ENCODE data around the gene FN3KRP. TPM values are rescaled to one million over a fixed set of nuclear protein-coding genes. Genes with fewer than 3 reads are reported as not detected.

FN3KRP gene
- total and polyA plus RNA-seq, 2 of the 13 experiments (the other 11 are each of a cell fraction or from before 2014, with no cell fraction given) = 22.4 to 28.2 TPM

DNA sequence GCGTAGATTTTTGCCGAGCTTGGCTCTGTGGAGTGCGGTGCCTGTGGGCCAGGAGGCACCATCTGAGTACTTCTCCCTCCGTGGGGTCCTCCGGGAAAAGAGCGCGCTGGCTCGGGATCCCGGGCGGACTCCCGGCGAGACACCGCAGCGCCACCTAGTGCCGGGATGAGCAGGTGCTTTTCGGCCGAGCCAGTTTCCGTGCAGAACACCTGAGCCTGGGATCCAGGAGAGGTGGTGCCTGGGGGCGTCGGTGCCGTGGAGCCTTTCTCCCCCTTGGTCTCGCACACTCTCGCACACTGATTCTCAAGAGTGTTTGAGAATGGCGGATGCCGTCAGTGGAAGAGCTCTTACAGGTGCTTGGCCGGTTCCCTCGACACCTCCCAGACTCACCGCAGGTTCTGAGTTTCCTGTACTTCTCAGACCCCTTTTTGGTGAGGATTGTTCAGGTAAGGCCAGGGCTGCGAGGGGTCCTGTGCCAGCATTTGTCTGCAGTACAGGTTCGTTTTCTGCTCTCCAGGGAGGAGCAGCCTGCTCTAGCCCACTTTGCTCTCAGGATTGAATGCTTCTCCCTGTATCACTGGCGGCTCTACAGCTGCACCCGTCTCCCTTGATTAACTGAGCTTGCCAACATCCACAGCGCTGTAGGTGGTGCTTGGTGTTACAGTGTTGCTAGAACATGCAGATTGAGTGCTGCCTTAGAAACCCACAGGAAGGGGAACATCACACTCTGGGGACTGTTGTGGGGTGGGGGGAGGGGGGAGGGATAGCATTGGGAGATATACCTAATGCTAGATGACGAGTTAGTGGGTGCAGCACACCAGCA lies 58.7 kb downstream of the FN3KRP start (continued):
- TF ChIP-seq ZFP90 (CRISPR knock-in tag; IDR thresholded peaks at IDR 0.05; ENCODE audit: borderline replicate concordance) (no peak), HNF4G (IDR thresholded peaks at IDR 0.05; ENCODE audit: borderline replicate concordance, low read depth, low read length) (no peak), HNF4G (CRISPR knock-in tag; IDR thresholded peaks at IDR 0.05; ENCODE audit: borderline replicate concordance, low read depth) (no peak), PHB2 (IDR thresholded peaks at IDR 0.05; ENCODE audit: partially characterized antibody) (no peak), MAF1 (CRISPR knock-in tag; IDR thresholded peaks at IDR 0.05; ENCODE audit: borderline replicate concordance) (no peak), ZFAT (CRISPR knock-in tag; conservative IDR thresholded peaks at IDR 0.05) (no peak), ZNF546 (CRISPR knock-in tag; conservative IDR thresholded peaks at IDR 0.05) (no peak), POLR2G (IDR thresholded peaks at IDR 0.05; ENCODE audit: low read depth, low read length) (no peak), SETDB1 (CRISPR knock-in tag; IDR thresholded peaks at IDR 0.05; ENCODE audit: borderline replicate concordance) (no peak), TGIF2 (CRISPR knock-in tag; IDR thresholded peaks at IDR 0.05) (no peak), MIER2 (CRISPR knock-in tag; IDR thresholded peaks at IDR 0.05) (no peak), ZZZ3 (CRISPR knock-in tag; IDR thresholded peaks at IDR 0.05; ENCODE audit: borderline replicate concordance) (no peak), MYNN (CRISPR knock-in tag; IDR thresholded peaks at IDR 0.05; ENCODE audit: low read depth) (no peak), ZNF354B (CRISPR knock-in tag; IDR thresholded peaks at IDR 0.05) (no peak), ZNF564 (CRISPR knock-in tag; IDR thresholded peaks at IDR 0.05) (no peak), NFE2L2 (IDR thresholded peaks at IDR 0.05; ENCODE audit: low read length) (no peak), NFYB (CRISPR knock-in tag; IDR thresholded peaks at IDR 0.05) (no peak), HNF4A (CRISPR knock-in tag; IDR thresholded peaks at IDR 0.05) (no peak)
- TF ChIP-seq, protein P1, sequence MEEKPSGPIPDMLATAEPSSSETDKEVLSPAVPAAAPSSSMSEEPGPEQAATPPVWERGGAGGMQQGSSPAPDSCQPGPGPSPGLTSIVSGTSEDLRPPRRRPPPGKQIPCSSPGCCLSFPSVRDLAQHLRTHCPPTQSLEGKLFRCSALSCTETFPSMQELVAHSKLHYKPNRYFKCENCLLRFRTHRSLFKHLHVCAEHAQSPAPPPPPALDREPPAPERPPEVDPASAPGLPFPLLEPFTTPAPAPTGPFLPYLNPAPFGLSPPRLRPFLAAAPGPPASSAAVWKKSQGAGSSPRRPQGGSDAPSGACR (CRISPR knock-in tag; IDR thresholded peaks at IDR 0.05) = no peak
- TF ChIP-seq, protein P2, sequence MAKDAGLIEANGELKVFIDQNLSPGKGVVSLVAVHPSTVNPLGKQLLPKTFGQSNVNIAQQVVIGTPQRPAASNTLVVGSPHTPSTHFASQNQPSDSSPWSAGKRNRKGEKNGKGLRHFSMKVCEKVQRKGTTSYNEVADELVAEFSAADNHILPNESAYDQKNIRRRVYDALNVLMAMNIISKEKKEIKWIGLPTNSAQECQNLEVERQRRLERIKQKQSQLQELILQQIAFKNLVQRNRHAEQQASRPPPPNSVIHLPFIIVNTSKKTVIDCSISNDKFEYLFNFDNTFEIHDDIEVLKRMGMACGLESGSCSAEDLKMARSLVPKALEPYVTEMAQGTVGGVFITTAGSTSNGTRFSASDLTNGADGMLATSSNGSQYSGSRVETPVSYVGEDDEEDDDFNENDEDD (CRISPR knock-in tag; IDR thresholded peaks at IDR 0.05; ENCODE audit: borderline replicate concordance) = no peak
- TF ChIP-seq, protein P3, sequence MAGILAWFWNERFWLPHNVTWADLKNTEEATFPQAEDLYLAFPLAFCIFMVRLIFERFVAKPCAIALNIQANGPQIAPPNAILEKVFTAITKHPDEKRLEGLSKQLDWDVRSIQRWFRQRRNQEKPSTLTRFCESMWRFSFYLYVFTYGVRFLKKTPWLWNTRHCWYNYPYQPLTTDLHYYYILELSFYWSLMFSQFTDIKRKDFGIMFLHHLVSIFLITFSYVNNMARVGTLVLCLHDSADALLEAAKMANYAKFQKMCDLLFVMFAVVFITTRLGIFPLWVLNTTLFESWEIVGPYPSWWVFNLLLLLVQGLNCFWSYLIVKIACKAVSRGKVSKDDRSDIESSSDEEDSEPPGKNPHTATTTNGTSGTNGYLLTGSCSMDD (CRISPR knock-in tag; IDR thresholded peaks at IDR 0.05) = no peak
- TF ChIP-seq, protein P4, sequence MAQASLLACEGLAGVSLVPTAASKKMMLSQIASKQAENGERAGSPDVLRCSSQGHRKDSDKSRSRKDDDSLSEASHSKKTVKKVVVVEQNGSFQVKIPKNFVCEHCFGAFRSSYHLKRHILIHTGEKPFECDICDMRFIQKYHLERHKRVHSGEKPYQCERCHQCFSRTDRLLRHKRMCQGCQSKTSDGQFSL (CRISPR knock-in tag; IDR thresholded peaks at IDR 0.05) = no peak
- TF ChIP-seq, protein P5, sequence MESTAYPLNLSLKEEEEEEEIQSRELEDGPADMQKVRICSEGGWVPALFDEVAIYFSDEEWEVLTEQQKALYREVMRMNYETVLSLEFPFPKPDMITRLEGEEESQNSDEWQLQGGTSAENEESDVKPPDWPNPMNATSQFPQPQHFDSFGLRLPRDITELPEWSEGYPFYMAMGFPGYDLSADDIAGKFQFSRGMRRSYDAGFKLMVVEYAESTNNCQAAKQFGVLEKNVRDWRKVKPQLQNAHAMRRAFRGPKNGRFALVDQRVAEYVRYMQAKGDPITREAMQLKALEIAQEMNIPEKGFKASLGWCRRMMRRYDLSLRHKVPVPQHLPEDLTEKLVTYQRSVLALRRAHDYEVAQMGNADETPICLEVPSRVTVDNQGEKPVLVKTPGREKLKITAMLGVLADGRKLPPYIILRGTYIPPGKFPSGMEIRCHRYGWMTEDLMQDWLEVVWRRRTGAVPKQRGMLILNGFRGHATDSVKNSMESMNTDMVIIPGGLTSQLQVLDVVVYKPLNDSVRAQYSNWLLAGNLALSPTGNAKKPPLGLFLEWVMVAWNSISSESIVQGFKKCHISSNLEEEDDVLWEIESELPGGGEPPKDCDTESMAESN (CRISPR knock-in tag; conservative IDR thresholded peaks at IDR 0.05) = 0 out of 2 replicates have a peak, but pooled peaks have one; percentile 39
- TF ChIP-seq, protein P6, sequence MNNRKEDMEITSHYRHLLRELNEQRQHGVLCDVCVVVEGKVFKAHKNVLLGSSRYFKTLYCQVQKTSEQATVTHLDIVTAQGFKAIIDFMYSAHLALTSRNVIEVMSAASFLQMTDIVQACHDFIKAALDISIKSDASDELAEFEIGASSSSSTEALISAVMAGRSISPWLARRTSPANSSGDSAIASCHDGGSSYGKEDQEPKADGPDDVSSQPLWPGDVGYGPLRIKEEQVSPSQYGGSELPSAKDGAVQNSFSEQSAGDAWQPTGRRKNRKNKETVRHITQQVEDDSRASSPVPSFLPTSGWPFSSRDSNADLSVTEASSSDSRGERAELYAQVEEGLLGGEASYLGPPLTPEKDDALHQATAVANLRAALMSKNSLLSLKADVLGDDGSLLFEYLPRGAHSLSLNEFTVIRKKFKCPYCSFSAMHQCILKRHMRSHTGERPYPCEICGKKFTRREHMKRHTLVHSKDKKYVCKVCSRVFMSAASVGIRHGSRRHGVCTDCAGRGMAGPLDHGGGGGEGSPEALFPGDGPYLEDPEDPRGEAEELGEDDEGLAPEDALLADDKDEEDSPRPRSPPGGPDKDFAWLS (CRISPR knock-in tag; IDR thresholded peaks at IDR 0.05; ENCODE audit: borderline replicate concordance) = no peak
